SK-N-SH treated with all-trans-retinoic acid at 6 μM for 48 hours (cell line): ENCODE measurements around the gene AKT2.

ENCODE experiments used
- PATZ1 ChIP-seq: fragments of 250-450 bp; sonication (Bioruptor Pico); IDR thresholded peaks from 2 replicates; pipeline ENCODE4 v1.8.0; 2020; ENCODE audit warnings: mild to moderate bottlenecking, moderate library complexity, borderline replicate concordance
- TCF4 ChIP-seq: fragments of 250-450 bp; sonication (Bioruptor Pico); IDR thresholded peaks from 2 replicates; pipeline ENCODE4 v1.8.0; 2021; ENCODE audit warnings: mild to moderate bottlenecking, moderate library complexity, borderline replicate concordance
- ZNF565 ChIP-seq: fragments of 450-650 bp; formaldehyde crosslinking; conservative IDR thresholded peaks from 2 replicates; pipeline ENCODE4 v1.5.0; 2020; ENCODE audit warnings: low read depth, mild to moderate bottlenecking, moderate library complexity

- TF ChIP-seq PATZ1 (CRISPR knock-in tag) (no peak), TCF4 (CRISPR knock-in tag) (no peak), ZNF565 (CRISPR knock-in tag) (no peak)
Observed at GRCh38 chr19:40245506-40246128, 39.5 kb downstream of the AKT2 start.
